GM13977 (cell line): ENCODE results near the gene MORN3.
A peak's percentile ranks its signal among the peaks of the same experiment; 100 is the strongest.
"Not testable (repeated sequence)": the region's sequence is repeated elsewhere in the genome, so short reads cannot be mapped to it uniquely, and the experiment has no call there.

Experiments
- DNase-seq: peaks from one replicate; pipeline ENCODE4 v3.0.0; 2012; ENCODE audit warnings: low spot score
- in situ Hi-C: fragments of 300-500 bp; cut with MboI; formaldehyde crosslinking; loops from one replicate; pipeline ENCODE4 v1.12.0; 2022; ENCODE audit warnings: low sequenced_read_pairs, low pct_unique_long_range_greater_than_20kb, mixed read lengths, inconsistent platforms; ENCODE audit not compliant: unreplicated experiment
- TF ChIP-seq, protein P1 (sequence below): IDR thresholded peaks from 2 replicates; pipeline ENCODE4 v1.5.1; 2012; ENCODE audit warnings: mild to moderate bottlenecking, control low read depth; ENCODE audit not compliant: insufficient read depth; ENCODE audit errors: extremely low read depth, missing control alignments

The MORN3 gene

DNA sequence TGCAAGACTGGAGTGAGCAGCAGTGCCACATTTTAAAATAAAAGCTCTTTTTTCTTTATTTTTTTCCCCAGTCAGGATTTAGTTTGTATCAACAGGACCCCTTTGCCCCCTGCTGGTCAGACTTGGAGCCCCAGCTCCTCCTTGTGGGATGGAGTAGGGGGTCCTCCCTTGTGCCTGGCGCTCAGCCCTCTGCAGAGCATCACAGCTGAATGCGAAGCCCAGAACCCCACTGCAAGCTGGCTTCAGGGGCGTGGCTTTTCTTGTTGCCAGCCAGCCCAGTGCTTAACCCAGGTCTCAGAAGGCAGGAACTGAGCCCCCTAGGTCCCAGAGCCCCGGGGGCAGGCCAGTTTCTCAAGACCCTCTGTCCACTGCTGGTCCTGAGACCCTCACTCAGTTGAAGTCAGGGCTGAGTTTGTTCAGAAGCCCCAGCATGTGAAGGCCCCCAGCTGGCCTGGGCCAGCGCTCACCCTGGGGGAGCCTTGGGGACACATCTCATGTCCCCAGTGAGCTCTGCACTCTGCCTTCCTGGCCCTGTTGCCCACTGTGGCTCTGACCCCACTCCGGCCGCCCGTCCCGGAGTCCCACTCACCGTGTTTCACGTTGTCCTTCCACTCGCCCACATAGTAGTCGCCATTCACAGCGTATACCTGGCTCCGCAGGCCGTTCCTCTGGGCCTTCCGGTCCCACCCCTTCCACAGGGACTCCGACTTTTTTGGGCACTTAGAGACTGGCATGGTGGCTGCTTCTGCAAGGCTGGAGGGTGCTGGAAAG, 519 bp downstream of the MORN3 start:
- peak; percentile 41 for DNase-seq
- in situ Hi-C loops, result loop anchor here (25.0 kb wide), 1 partner anchor 332 kb away; no protein-coding TSS in a partner anchor
- TF ChIP-seq, protein P1, sequence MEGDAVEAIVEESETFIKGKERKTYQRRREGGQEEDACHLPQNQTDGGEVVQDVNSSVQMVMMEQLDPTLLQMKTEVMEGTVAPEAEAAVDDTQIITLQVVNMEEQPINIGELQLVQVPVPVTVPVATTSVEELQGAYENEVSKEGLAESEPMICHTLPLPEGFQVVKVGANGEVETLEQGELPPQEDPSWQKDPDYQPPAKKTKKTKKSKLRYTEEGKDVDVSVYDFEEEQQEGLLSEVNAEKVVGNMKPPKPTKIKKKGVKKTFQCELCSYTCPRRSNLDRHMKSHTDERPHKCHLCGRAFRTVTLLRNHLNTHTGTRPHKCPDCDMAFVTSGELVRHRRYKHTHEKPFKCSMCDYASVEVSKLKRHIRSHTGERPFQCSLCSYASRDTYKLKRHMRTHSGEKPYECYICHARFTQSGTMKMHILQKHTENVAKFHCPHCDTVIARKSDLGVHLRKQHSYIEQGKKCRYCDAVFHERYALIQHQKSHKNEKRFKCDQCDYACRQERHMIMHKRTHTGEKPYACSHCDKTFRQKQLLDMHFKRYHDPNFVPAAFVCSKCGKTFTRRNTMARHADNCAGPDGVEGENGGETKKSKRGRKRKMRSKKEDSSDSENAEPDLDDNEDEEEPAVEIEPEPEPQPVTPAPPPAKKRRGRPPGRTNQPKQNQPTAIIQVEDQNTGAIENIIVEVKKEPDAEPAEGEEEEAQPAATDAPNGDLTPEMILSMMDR, result peak; percentile 60

DNA sequence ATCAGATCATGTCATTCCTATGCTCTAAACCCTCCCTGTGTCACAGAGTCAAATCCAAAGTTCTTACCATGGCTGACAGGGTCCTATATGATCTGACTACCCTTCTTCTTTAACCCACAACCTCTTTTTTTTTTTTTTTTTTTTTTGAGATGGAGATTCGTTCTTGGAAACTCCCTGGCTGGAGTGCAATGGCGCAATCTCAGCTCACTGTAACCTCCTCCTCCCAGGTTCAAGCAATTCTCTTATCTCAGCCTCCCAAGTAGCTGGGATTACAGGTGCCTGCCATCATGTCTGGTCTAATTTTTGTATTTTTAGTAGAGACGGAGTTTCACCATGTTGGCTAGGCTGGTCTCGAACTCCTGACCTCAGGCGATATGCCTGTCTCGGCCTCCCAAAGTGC, 2.6 kb downstream of the MORN3 start:
- DNase-seq, result not testable (repeated sequence)
- in situ Hi-C loops, result loop anchor here (25.0 kb wide), 1 partner anchor 330 kb away; no protein-coding TSS in a partner anchor

DNA sequence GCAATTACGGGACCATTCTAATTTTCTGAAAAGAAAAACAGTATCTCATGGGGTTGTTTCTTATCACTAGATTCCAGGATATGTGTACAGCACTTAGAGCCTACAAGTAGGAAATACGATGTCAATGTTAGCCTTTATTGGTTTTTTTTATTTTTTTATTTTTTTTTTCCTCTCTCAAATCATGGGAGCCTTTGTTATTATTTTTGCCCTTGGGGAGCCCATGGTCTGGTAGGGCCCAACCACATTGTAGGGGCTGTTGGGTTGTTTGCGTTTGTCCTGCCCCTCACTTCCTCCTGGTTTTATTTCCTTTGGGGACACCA, 5.9 kb downstream of the MORN3 start:
- in situ Hi-C loops, result loop anchor here (25.0 kb wide), 1 partner anchor 326 kb away; no protein-coding TSS in a partner anchor
- no peak for DNase-seq
- TF ChIP-seq, protein P1, result no peak

DNA sequence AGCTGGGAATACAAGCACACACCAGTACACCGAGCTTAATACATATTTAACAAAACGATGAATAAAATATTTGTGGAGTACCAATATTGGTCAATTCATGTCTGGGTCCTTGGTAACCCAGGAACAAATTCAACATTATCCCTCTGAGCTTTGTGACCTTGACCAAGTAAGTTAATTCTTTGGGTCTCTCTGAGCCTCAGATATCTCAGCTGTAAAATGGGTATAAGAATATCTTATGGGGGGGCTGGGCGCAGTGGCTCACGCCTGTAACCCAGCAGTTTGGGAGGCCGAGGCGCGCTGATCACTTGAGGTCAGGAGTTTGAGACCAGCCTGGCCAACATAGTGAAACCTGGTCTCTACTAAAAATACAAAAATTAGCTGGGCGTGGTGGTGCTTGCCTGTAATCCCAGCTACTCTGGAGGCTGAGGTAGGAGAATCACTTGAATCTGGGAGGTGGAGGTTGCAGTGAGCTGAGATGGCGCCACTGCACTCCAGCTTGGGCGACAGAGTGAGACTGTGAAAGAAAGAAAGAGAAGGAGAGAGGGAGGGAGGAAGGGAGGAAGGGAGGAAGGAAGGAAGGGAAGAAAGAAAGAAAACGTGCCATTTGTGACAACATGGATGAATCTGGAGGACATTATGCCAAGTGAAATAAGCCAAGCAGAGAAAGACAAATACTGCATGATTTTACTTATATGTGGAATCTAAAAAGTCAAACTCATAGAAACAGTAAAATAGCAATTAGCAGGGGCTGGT, 7.9 kb downstream of the MORN3 start:
- in situ Hi-C loops, result loop anchor here (25.0 kb wide), 1 partner anchor 324 kb away; no protein-coding TSS in a partner anchor
- not testable (repeated sequence) for DNase-seq

DNA sequence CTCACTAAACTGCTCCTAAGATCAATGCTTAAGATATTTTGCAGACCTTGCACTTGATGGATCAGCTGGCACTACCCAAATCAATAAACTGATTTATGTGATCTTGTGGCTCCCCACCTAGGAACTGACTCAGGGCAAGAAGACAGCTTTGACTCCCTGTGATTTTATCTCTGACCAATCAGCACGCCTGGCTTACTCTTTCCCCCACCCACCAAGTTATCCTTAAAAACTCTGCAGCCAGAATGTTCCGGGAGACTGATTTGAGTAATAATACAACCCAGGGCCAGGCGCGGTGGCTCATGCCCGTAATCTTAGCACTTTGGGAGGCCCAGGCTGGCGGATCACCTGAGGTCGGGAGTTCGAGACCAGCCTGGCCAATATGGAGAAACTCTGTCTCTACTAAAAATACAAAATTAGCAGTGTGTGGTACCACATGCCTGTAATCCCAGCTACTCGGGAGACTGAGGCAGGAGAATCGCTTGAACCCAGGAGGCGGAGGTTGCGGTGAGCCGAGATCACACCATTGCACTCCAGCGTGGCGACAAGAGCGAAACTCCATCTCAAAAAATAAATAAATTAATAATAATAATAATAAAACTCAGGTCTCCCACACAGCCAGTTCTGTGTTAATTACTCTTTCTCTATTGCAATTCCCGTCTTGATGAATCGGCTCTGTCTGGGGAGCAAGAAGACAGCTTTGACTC, 12.0 kb downstream of the MORN3 start:
- DNase-seq, result no peak

DNA sequence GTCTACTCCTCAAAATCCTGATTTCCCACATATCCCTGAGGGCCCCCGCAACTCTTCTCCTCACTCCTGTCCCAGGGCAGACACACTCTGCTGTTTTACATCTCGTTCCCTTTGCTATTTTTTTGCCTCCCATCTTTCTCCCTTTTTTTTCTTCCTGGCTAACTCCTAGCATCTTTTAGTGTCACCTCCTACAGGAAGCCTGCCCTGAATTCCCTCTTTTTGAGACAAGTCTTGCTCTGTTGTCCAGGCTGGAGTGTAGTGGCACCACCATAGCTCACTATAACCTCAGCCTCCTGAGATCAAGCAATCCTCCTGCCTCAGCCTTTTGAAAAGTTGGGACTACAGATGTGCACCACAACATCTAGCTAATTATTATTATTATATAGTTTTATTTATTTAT, 13.3 kb downstream of the MORN3 start:
- in situ Hi-C loops, result loop anchor here (25.0 kb wide), 1 partner anchor 319 kb away; no protein-coding TSS in a partner anchor
- no peak for DNase-seq
- TF ChIP-seq, protein P1, result no peak

More for the DNA sequence above, 12.0 kb downstream of the MORN3 start:
- in situ Hi-C loops, result loop anchor here (25.0 kb wide), 1 partner anchor 320 kb away; no protein-coding TSS in a partner anchor
- TF ChIP-seq, protein P1, result no peak

DNA sequence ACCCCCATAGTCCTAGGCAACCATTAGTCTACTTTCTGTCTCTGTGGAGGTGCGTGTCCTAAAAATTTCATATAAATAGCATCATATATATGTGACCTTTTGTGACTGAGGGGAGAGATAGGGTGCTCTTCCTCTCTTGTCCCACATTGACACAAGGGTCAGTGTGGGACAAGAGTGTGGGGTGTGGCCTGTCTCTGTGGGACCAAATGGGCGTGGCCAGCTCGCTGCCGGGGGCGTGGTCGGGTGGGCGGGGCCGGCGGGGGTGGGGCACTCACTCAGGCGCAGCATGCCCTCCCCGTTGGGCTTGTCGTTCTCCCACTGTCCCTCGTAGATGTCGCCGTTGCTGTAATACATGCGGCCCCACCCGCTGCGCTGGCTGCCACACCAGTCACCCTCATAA, 15.5 kb downstream of the MORN3 start:
- TF ChIP-seq, protein P1, result no peak
- in situ Hi-C loops, result loop anchor here (25.0 kb wide), 1 partner anchor 317 kb away; no protein-coding TSS in a partner anchor
- DNase-seq, result no peak
